GM12878 (cell line): ENCODE measurements around the gene DGKE.
A peak's percentile ranks its signal among the peaks of the same experiment; 100 is the strongest.

Experiments used
- CTCF ChIP-seq, 3 experiments: IDR thresholded peaks in 2 of 3; conservative IDR thresholded peaks in 1 of 3; 2 replicates each; pipeline ENCODE4 v1.5.1; 2011; ENCODE audit warnings: low read depth in 3 of 3, low read length in 3 of 3, mild to moderate bottlenecking in 3 of 3, control low read depth in 2 of 3, moderate library complexity in 2 of 3, inconsistent platforms in 1 of 3, mixed read lengths in 1 of 3; ENCODE audit not compliant: control insufficient read depth in 2 of 3, insufficient read depth in 1 of 3; ENCODE audit errors: extremely low read depth in 1 of 3
- ETV6 ChIP-seq, 2 experiments: fragments of 450-650 bp in 1 of 2; IDR thresholded peaks in 1 of 2; conservative IDR thresholded peaks in 1 of 2; 2 replicates each; pipeline ENCODE4 v1.6.1; 2014; ENCODE audit warnings: antibody characterized with exemption in 1 of 2, borderline replicate concordance in 1 of 2, low read depth in 1 of 2, mild to moderate bottlenecking in 1 of 2, moderate library complexity in 1 of 2
- MTA2 ChIP-seq: fragments of 450-650 bp; IDR thresholded peaks from 2 replicates; pipeline ENCODE4 v1.6.1; 2016; ENCODE audit warnings: low read depth, mild to moderate bottlenecking, moderate library complexity
- POLR2A ChIP-seq: IDR thresholded peaks from 2 replicates; pipeline ENCODE4 v1.6.1; 2011; ENCODE audit warnings: low read depth, mild to moderate bottlenecking, low read length
- RAD21 ChIP-seq: IDR thresholded peaks from 2 replicates; pipeline ENCODE4 v1.6.1; 2011; ENCODE audit warnings: mild to moderate bottlenecking, low read depth, low read length, moderate library complexity; ENCODE audit not compliant: insufficient read depth
- TARDBP ChIP-seq: IDR thresholded peaks from 2 replicates; pipeline ENCODE4 v1.6.1; 2016; ENCODE audit warnings: borderline replicate concordance

GRCh38 chr17:56902348-56902747 lies 68.4 kb downstream of the DGKE start:
- TF ChIP-seq CTCF (IDR thresholded peaks at IDR 0.05 in 2 of 3, conservative IDR thresholded peaks at IDR 0.05 in 1 of 3; ENCODE audit: control insufficient read depth in 2 of 3, extremely low read depth in 1 of 3, insufficient read depth in 1 of 3, low read depth in 3 of 3, low read length in 3 of 3) (no peak), ETV6 (conservative IDR thresholded peaks at IDR 0.05 in 1 of 2, IDR thresholded peaks at IDR 0.05 in 1 of 2; ENCODE audit: borderline replicate concordance in 1 of 2, low read depth in 1 of 2) (no peak), POLR2A (peak; percentile 43; the same call in 1 of the 2 replicates), RAD21 (no peak), MTA2 (no peak), TARDBP (no peak)
